Measurements from ENCODE around the gene HPS4.

DNA sequence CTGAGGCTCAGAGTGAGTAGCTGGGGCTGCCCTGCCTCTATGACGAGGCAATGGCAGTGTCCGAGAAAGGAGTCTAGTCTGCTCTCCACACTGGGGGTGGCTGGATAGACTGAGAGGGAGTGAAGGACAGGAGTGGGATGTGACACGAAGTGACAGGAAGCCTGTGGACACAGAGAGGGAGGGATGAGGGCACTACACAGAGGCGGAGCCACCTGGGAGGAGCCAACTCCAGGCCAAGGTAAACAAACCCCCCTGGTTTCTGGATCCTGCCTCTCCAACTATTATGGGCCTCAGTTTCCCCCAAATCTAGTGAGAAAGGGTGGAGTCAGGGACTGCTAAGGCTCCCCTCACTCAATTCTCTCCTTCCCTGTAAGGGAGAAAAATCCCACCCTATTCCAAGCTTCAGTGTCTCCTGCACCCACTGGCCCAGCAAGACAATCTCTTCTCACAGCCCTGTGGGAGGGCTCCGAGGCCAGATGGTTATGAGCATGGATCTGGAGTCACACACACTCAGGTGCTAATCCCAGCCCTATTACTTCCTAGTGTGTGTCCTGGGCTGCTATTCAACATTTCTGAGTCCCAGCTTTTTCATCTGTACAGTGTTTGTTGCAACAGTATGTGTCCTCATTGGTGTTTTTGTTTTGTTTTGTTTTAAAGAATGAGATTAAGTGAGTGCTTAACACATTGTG, 29.6 kb downstream of the HPS4 start:
- TF ChIP-seq CTCF (IDR thresholded peaks at IDR 0.05), result no peak
- TF ChIP-seq EZH2 (IDR thresholded peaks at IDR 0.05), result no peak
- no peak for TF ChIP-seq EZH2phosphoT487 (IDR thresholded peaks at IDR 0.05)
